GM04503 (cell line): ENCODE data around the gene PIP4K2C.
"Not testable (repeated sequence)": the region's sequence is repeated elsewhere in the genome, so short reads cannot be mapped to it uniquely, and the experiment has no call there.

ENCODE experiments used
- DNase-seq: peaks from one replicate; pipeline ENCODE4 v3.0.0-alpha.2; 2012; ENCODE audit warnings: low read depth

Gene PIP4K2C

DNA sequence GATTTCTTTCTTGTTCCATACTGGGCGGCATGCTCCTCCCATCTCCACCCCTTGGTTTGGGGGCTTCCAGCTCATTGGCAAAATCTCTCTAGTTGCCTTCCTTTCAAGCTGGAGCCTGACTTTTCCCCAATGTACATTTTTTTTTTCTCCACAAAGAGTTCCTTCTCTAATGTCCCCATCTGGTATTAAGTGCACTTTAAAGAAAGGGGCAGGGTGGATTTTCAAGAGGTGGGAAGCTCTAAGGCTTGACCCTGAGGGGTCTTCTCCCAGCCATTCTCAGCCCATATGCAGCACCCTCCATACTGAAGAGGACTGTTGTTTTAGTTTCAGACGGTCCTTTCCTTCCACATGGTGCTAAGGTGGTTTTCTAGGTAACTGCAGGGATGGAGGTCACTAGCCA lies 5.8 kb upstream of the PIP4K2C start:
- DNase-seq: no peak

DNA sequence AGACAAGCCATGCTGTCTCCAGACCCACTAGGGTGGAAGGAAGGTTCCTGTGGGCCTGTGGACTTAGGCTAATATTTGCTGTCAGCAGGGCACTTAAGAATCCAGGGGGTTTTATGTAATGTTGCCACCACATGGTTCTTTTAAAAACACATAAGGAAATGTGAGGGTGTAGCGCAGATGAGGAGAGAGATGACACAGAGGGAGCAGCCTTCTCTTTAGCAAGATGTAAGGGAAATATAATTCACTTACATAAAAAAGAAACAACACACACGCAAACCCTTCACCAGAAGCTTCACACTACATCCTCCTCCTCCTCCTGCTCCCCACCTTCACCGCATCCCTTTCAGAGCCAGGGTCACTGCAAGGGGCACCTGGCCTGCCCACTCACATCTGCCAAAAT lies 4.9 kb upstream of the PIP4K2C start:
- no peak for DNase-seq

GRCh38 chr12:57586832-57587429 lies 4.1 kb upstream of the PIP4K2C start:
- no peak for DNase-seq

- not testable (repeated sequence) for DNase-seq
Observed at GRCh38 chr12:57588951-57589610, 1.9 kb upstream of the PIP4K2C start.

DNA sequence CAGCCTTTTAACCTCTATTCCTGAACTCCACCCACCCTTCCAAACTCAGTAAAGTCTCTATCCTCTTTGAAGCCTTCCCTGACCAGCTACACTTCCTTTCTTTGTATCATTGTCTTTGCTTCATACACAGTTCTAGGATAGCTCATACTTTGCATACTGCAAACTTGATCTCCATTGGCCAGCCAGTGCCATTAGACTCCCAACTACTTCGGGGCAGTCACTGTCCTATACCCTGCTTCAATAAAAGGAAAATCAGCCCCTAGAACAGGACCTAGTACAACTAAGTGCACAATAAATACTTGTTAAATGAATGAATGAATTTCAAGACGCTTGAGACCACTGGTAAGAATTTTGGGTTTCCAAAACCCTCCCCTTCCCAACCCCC lies 521 bp upstream of the PIP4K2C start:
- DNase-seq: no peak

- DNase-seq: no peak
Observed at GRCh38 chr12:57591782-57592325, 862 bp downstream of the PIP4K2C start.

DNA sequence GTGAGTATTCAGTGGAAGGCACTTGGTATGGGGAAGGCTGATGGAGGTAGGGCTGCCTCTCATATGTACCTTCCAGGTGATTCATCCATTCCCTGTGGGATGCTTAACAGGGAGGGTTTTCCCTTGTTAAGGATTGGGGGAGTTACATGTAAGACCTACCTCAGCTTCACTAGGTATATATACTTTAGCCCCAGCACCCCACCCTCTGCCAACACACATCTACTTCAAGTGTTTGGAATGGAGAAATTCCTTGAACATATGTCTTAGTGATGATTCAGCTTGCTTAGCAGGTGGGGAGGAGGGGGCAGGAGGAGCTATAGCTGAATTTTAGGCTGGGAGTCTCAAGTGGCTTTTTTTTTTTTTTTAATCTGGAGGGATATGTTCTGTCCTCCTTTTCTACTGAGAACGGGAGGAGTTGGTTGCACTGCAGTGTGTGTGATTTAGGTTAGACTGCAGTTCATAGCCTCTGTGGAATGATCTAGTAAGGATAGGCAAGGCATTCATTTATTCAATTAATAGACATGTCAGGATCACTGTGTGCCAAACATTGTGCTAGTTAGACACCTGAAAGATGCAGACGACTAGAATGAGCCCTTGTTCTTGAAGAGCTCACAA lies 1.7 kb downstream of the PIP4K2C start:
- no peak for DNase-seq

DNA sequence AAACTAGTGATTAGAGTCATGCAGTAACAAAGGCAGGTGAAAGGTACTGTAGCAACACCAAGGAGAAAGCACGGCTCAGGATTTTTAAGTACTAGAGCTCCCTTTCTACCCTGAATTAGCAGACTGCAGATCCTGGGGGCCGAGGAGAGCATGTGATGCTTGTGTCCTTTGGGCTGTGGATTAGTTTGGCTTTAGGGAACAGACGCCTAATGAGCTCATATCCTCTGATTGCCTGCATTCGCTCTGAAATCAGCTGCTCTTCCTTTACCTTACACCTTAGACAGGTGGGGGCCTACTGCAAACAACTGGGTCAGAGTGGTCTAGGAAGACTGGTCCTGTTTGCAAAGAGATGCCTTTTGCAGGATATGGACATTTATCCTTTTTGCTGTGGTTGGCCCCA lies 2.2 kb downstream of the PIP4K2C start:
- DNase-seq: no peak

DNA sequence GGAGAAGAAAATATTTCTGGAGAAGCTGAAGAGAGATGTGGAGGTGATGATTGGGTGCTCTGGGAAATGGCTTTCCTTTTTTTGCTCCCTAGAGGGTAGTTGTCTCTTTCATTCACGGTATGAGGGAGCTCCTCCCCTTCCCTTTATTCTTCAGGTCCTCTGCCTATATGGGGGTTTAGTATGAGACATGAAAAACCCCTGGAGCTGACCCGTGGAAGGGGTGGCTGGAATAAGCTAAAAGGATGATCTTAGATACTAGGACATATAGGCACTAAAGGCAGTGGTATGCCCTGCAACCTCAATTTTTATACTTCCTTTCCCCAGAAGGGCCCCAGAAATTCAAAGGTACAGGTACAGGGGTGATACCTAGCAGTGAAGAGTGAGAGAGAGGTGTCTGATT lies 9.4 kb downstream of the PIP4K2C start:
- no peak for DNase-seq

DNA sequence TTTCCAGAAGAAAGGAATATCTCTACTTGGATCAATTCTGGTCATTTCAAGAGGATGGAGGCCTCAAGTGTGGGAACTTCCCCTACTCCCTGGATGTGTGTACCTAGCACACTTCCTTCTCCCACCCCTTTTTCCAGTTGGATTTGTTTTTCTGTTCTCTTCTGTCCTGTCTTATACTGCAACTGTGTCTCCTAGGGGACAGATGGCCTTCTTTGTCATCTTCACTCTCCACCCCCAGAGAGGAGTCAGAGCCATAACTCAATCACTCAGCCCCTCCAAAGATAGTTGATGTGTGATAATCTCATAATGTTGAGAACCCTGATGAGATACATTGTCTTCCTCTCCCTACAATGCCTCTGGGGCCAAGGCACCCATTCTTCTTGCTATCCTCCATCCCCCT lies 11.6 kb downstream of the PIP4K2C start:
- DNase-seq: no peak

- no peak for DNase-seq
Observed at GRCh38 chr12:57603324-57603723, 12.3 kb downstream of the PIP4K2C start.

DNA sequence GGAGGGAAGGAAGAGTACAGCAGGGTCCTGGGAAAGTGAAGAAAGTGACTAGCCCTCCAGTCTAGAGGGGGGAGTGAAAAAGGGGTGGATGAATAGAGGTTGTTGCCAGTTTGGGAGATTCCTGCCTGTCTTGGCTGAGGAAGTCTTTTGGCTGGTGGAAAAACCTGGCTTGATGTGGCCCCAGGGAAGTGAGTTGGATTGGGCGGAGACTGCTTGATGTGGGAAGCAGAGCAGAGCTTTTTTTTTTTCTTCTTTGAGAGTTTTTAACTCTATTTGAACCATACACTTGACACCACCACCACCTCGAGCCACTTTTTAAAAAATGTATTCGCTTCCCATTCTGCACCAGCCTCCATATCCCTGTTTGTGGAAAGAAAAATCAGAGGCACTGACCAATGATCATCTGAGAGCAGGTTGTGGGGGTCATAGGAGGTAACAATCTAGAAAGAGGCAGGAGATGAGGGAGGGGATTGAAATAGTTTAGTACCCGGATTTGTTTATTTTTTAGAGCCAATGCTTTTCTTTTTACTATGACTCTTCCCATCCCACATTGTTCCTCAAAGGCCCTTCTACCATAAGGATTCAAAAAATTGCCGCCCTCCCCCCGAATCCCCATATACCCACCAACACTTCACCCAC lies 12.9 kb downstream of the PIP4K2C start:
- no peak for DNase-seq

- DNase-seq: no peak
Observed at GRCh38 chr12:57604454-57604991, 13.5 kb downstream of the PIP4K2C start, which contains the start of gene DTX3. DTX3 (plus strand) TSS chr12:57604824; CDS start chr12:57606518, 1,694 bp downstream.

- no peak for DNase-seq
Observed at GRCh38 chr12:57604992-57605810, 14.2 kb downstream of the PIP4K2C start.

DNA sequence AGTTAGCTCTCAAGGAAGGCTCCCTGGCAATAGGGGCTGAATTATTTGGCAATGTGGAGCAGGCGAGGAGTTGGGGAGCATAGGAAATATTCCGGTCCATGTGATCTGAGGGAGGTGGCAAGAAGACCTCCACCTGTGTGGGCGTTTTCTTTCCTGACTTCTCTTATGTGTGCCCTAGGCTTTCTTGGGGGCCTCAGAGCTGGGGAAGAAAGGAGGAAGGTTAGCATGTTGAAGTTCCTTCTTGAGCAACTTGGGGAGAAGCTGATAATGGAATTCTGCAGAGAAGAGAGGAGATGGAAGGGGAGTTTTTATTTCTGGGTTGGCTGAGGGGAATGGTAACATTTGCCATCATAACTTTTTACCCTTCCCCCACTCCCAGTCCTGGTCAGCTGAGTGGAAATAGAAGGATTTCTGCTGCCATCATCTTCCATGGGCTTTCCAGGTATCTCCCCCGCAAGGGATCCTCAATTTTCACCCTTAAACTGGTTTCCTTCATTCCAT lies 14.9 kb downstream of the PIP4K2C start:
- DNase-seq: no peak

- DNase-seq: no peak
Observed at GRCh38 chr12:57606399-57606798, 15.4 kb downstream of the PIP4K2C start.

DNA sequence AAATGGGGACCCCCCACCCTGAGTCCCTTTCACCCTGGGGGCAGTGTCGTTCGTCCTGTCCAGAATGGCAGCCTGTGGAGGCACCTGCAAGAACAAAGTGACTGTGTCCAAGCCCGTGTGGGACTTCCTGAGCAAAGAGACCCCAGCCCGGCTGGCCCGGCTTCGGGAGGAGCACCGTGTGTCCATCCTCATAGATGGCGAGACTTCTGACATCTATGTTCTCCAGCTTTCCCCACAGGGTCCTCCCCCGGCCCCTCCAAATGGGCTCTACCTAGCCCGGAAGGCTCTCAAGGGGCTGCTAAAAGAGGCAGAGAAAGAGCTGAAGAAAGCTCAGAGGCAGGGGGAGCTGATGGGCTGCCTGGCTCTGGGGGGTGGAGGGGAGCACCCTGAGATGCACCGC lies 15.8 kb downstream of the PIP4K2C start:
- no peak for DNase-seq

GRCh38 chr12:57607958-57608663 lies 17.1 kb downstream of the PIP4K2C start:
- DNase-seq: no peak

DNA sequence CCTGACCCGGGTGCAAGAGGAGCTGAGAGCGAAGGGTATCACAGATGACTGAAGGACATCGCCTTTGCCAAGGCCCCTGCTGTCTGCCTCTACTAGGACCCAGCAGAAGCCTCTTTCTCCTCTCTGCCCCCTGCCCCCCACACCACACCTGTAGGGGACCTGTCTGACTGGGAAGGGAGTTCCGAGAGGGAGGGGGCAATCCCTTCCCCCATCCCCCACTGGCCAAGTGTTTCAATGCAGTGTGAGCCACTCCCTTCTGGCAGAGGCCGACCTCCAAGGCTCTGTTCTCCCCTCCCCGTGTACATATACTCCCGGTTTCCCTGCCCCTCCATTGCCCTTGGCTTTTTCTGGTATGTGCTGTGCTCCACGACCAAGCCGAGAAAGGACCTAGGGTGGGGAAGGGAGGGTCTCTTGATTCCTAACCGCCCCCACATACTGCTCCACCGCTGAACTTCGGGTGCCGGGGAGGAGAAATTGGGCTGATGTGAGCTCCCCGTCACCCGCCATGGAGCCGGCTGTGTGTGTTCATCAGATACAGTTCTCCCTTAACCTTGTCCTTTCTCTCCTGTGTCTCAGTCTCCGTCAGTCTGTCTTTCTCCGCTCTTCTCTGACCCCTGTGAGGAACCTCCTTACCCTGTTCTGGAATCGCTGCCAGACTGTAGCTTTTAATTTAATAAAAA lies 18.2 kb downstream of the PIP4K2C start:
- no peak for DNase-seq
